Measurements from ENCODE around the gene FLVCR2.

Gene FLVCR2

GRCh38 chr14:75558440-75558839, 20.0 kb upstream of the FLVCR2 start:
- DNase-seq (ENCODE audit: extremely low read depth, low read depth) = no peak
- no peak for TF ChIP-seq CTCF (IDR thresholded peaks at IDR 0.05; ENCODE audit: low read depth, low read length)

- TF ChIP-seq CTCF (IDR thresholded peaks at IDR 0.05; ENCODE audit: low read depth, low read length) = no peak
- DNase-seq (ENCODE audit: extremely low read depth, low read depth) = no peak
Measured at GRCh38 chr14:75559045-75559444, 19.4 kb upstream of the FLVCR2 start.

GRCh38 chr14:75559451-75560222, 18.8 kb upstream of the FLVCR2 start:
- no peak for TF ChIP-seq CTCF (IDR thresholded peaks at IDR 0.05; ENCODE audit: low read depth, low read length)
- no peak for DNase-seq (ENCODE audit: extremely low read depth, low read depth)

GRCh38 chr14:75561013-75561432, 17.4 kb upstream of the FLVCR2 start:
- TF ChIP-seq CTCF (IDR thresholded peaks at IDR 0.05; ENCODE audit: low read depth, low read length) = peak; percentile 86
- no peak for DNase-seq (ENCODE audit: extremely low read depth, low read depth)

- TF ChIP-seq CTCF (IDR thresholded peaks at IDR 0.05; ENCODE audit: low read depth, low read length) = no peak
- no peak for DNase-seq (ENCODE audit: extremely low read depth, low read depth)
Measured at GRCh38 chr14:75562089-75562488, 16.3 kb upstream of the FLVCR2 start.

- DNase-seq (ENCODE audit: extremely low read depth, low read depth) = no peak
- TF ChIP-seq CTCF (IDR thresholded peaks at IDR 0.05; ENCODE audit: low read depth, low read length) = no peak
Measured at GRCh38 chr14:75562489-75562888, 15.9 kb upstream of the FLVCR2 start.

GRCh38 chr14:75563931-75564330, 14.5 kb upstream of the FLVCR2 start:
- no peak for DNase-seq (ENCODE audit: extremely low read depth, low read depth)
- TF ChIP-seq CTCF (IDR thresholded peaks at IDR 0.05; ENCODE audit: low read depth, low read length) = no peak

Measured in AG09319 (cell line).